B cell (primary cell): Measurements from ENCODE around the gene TMEM9. TPM values are rescaled to one million over a fixed set of nuclear protein-coding genes. Genes with fewer than 3 reads are reported as not detected.

Experiments used
- ATAC-seq: fragments of 200-7000 bp; cut with Tn5 transposase; one replicate; pipeline ENCODE4 v1.10.0; 2021; ENCODE audit warnings: low read depth, mild to moderate bottlenecking, moderate number of reproducible peaks, moderate library complexity
- CTCF ChIA-PET: fragments of 350-600 bp; sonication (Branson Sonifier 250); formaldehyde crosslinking; loops from one replicate; lab custom pipeline; 2021; ENCODE audit warnings: antibody characterized with exemption, inconsistent platforms; lab: Charles Lee
- POLR2A ChIA-PET: fragments of 350-600 bp; sonication (Branson Sonifier 250); formaldehyde crosslinking; loops from one replicate; lab custom pipeline; 2021; ENCODE audit warnings: antibody characterized with exemption; lab: Charles Lee
- DNase-seq: peaks from one replicate; pipeline ENCODE4 v3.0.0; 2013
- H2AFZ ChIP-seq: 2 replicates; pipeline ENCODE4 v1.6.1; 2012; ENCODE audit warnings: mild to moderate bottlenecking, low read depth, low read length; ENCODE audit not compliant: insufficient read depth, poor library complexity, severe bottlenecking
- H3K27ac ChIP-seq, 2 donors: 1 replicate in 1 of 2; 2 replicates in 1 of 2; pipeline ENCODE4 v1.5.1; 2012 to 2013; ENCODE audit warnings: low read length in 2 of 2, mild to moderate bottlenecking in 2 of 2, moderate library complexity in 1 of 2
- H3K27me3 ChIP-seq, 4 experiments: fragments of 200-600 bp in 1 of 4; sonication (generic) in 1 of 4; replicated peaks in 1 of 4; 1 replicate in 2 of 4; 2 replicates in 2 of 4; pipeline versions ENCODE4 v1.6.1 to v1.7.0; 2013 to 2016; ENCODE audit warnings: low read length in 3 of 4, mild to moderate bottlenecking in 2 of 4, mixed read lengths in 1 of 4, moderate library complexity in 1 of 4; ENCODE audit not compliant: insufficient read depth in 4 of 4, control insufficient read depth in 3 of 4; ENCODE audit errors: control extremely low read depth in 1 of 4
- H3K36me3 ChIP-seq, 2 experiments: replicated peaks in 1 of 2; 1 replicate in 1 of 2; 2 replicates in 1 of 2; pipeline versions ENCODE4 v1.6.1 to v1.7.1; 2013; ENCODE audit warnings: low read length in 1 of 2; ENCODE audit not compliant: insufficient read depth in 2 of 2, control insufficient read depth in 1 of 2; ENCODE audit errors: control extremely low read depth in 1 of 2, extremely low read depth in 1 of 2
- H3K4me1 ChIP-seq, 2 donors: fragments of 200-600 bp in 1 of 2; sonication (generic) in 1 of 2; 1 replicate in 1 of 2; 2 replicates in 1 of 2; pipeline versions ENCODE4 v1.5.1 to v1.6.1; 2013 to 2017; ENCODE audit warnings: low read length in 2 of 2; ENCODE audit not compliant: control insufficient read depth in 2 of 2, insufficient read depth in 2 of 2
- H3K4me2 ChIP-seq: replicated peaks from 2 replicates; pipeline ENCODE3; 2012; ENCODE audit warnings: mild to moderate bottlenecking, low read depth, low read length; ENCODE audit not compliant: poor library complexity, severe bottlenecking
- H3K4me3 ChIP-seq, 5 experiments: fragments of 200-600 bp in 1 of 5; sonication (generic) in 1 of 5; 1 replicate in 3 of 5; 2 replicates in 2 of 5; pipeline versions ENCODE4 v1.5.1 to v1.7.0; 2011 to 2016; ENCODE audit warnings: low read length in 4 of 5, mild to moderate bottlenecking in 4 of 5, low read depth in 2 of 5, control low read depth in 1 of 5, moderate library complexity in 1 of 5; ENCODE audit not compliant: insufficient read depth in 1 of 5; ENCODE audit errors: control extremely low read depth in 1 of 5, extremely low read depth in 1 of 5
- H3K79me2 ChIP-seq: fragments of 200-600 bp; sonication (generic); one replicate; pipeline ENCODE4 v1.6.0; 2016; ENCODE audit warnings: low read length; ENCODE audit not compliant: control insufficient read depth, insufficient read depth
- H3K9ac ChIP-seq: fragments of 200-600 bp; sonication (generic); 2 replicates; pipeline ENCODE4 v1.6.1; 2017; ENCODE audit warnings: mild to moderate bottlenecking, low read length, moderate library complexity
- H3K9me3 ChIP-seq, 3 donors: one replicate each; pipeline versions ENCODE4 v1.6.1 to v1.7.1; 2013; ENCODE audit warnings: low read length in 2 of 3; ENCODE audit not compliant: control insufficient read depth in 2 of 3, insufficient read depth in 1 of 3; ENCODE audit errors: control extremely low read depth in 1 of 3
- H4K20me1 ChIP-seq: 2 replicates; pipeline ENCODE4 v1.6.0; 2012; ENCODE audit warnings: mild to moderate bottlenecking, low read length; ENCODE audit not compliant: insufficient read depth, control insufficient read depth, poor library complexity, severe bottlenecking
- H3K27ac Mint-ChIP-seq: one replicate; pipeline ENCODE4 v1.8.0; 2021; ENCODE audit warnings: mixed read lengths
- H3K27me3 Mint-ChIP-seq: one replicate; pipeline ENCODE4 v1.8.0; 2021; ENCODE audit warnings: mixed read lengths
- H3K4me1 Mint-ChIP-seq: one replicate; pipeline ENCODE4 v1.8.0; 2021; ENCODE audit warnings: mixed read lengths
- H3K4me3 Mint-ChIP-seq: one replicate; pipeline ENCODE4 v1.8.0; 2021; ENCODE audit warnings: mixed read lengths
- H3K9me3 Mint-ChIP-seq: one replicate; pipeline ENCODE4 v1.8.0; 2022; ENCODE audit warnings: mixed read lengths; ENCODE audit not compliant: insufficient read depth
- EZH2 ChIP-seq: IDR thresholded peaks from 2 replicates; pipeline ENCODE4 v1.6.1; 2012; ENCODE audit warnings: borderline replicate concordance, low read depth, mild to moderate bottlenecking, moderate library complexity, low read length; ENCODE audit not compliant: insufficient read depth, poor library complexity, severe bottlenecking
- WGBS: methylation state at CpG from one replicate; pipeline ENCODE4 v1.1.5; 2013; ENCODE audit warnings: missing lambda C conversion rate; ENCODE audit not compliant: insufficient coverage; 5-methylcytosine and 5-hydroxymethylcytosine counted together
- intact Hi-C: fragments of 100-400 bp; cut with micrococcal nuclease; formaldehyde crosslinking; loops from one replicate; pipeline ENCODE4 v1.10.0; 2022
- polyA plus RNA-seq: library from polyadenylated mRNA; depleted of rRNA; stranded (reverse); fragments of >200 nt; gene quantifications from 2 replicates; pipeline ENCODE4 v1.2.3, GENCODE V29; 2012
- total RNA-seq, 2 donors: library from RNA; stranded (reverse); fragments of 120-200 nt in 1 of 2; gene quantifications; 1 replicate in 1 of 2; 2 replicates in 1 of 2; pipeline versions ENCODE4 v1.2.3 to v1.2.4, GENCODE V29; 2013 to 2022
- TF ChIP-seq, protein P1 (sequence below): fragments of 200-600 bp; IDR thresholded peaks from one replicate; pipeline ENCODE4 v1.8.0; 2022; ENCODE audit warnings: antibody characterized with exemption, mild to moderate bottlenecking

The TMEM9 gene
- total and polyA plus RNA-seq, 2 donors (not counting 1 experiment from before 2014, with no cell fraction given), result 23.6 to 29.2 TPM

DNA sequence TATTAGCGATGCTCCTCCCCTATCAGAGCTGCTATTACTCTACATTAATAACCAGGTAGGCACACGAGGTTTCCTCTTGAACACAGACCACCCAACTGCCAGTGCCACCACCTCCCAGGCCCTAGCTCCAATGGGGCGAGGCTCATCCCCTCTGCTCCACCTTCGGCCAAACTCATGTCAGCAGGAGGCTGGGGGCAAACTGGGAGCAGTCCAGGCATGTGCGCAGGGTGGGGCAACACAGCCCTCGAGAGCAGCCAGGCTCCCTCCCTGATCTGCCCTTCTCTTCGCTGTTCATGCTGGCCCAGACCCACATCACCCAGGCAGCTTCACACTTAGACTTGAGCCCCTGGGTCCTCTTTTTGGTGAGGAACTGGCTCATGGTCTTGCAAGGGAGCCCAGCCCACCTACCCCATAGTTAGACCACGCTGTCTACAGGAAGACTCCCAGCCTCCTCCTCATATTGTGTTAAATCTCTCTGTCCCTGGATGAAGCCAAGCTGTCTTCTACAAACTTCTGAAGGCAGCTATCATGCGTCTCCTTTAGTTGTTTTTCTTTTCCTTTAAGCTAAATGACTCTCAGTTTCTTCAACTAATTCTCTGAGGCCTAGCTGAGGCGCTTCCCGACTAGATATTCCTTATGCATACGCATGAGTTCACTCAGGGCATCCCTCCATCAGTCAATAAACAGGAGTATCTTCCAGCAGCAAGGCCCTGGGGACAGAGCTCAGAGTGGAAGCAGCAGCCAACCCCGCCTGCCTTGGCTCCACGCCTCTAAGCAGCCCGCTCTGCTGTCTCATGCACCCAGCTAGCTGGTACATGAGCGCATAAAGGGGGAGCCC, 12.0 kb downstream of the TMEM9 start:
- CTCF ChIA-PET, result interaction anchor here (0.8 to 1.2 kb wide), 2 partner anchors 23 to 29 kb away, joined by 3 read pairs; no protein-coding TSS in a partner anchor
- Histone ChIP-seq H2AFZ (no peak overlapping the region), H3K36me3 (peaks cover 0 to 49% of the 10 kb centered on the region in 2 experiments), H4K20me1 (no peaks in the 10 kb centered on the region), H3K4me1 (peaks cover 0 to 6% of the 10 kb centered on the region in 2 donors), H3K27ac (no peak overlapping the region), H3K4me2 (no peak overlapping the region), H3K4me3 (no peak overlapping the region), H3K27me3 (no peaks in the 10 kb centered on the region), H3K79me2 (no peaks in the 10 kb centered on the region), H3K9ac (no peak overlapping the region), H3K9me3 (no peaks in the 10 kb centered on the region)
- H3K27ac Mint-ChIP-seq, result no peak overlapping the region
- no peak for DNase-seq
- peaks cover 4% of the 10 kb centered on the region for H3K4me1 Mint-ChIP-seq
- H3K4me3 Mint-ChIP-seq, result no peak overlapping the region
- TF ChIP-seq, protein P1, sequence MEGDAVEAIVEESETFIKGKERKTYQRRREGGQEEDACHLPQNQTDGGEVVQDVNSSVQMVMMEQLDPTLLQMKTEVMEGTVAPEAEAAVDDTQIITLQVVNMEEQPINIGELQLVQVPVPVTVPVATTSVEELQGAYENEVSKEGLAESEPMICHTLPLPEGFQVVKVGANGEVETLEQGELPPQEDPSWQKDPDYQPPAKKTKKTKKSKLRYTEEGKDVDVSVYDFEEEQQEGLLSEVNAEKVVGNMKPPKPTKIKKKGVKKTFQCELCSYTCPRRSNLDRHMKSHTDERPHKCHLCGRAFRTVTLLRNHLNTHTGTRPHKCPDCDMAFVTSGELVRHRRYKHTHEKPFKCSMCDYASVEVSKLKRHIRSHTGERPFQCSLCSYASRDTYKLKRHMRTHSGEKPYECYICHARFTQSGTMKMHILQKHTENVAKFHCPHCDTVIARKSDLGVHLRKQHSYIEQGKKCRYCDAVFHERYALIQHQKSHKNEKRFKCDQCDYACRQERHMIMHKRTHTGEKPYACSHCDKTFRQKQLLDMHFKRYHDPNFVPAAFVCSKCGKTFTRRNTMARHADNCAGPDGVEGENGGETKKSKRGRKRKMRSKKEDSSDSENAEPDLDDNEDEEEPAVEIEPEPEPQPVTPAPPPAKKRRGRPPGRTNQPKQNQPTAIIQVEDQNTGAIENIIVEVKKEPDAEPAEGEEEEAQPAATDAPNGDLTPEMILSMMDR, result no peak
- no peak for TF ChIP-seq EZH2
- H3K27me3 Mint-ChIP-seq, result no peaks in the 10 kb centered on the region
- WGBS, result 97% methylated on average over 16 of the region's 16 CpGs
- no peaks in the 10 kb centered on the region for H3K9me3 Mint-ChIP-seq
- ATAC-seq, result no peak
- POLR2A ChIA-PET, result no interaction called here
- intact Hi-C loops, result no loop called here

DNA sequence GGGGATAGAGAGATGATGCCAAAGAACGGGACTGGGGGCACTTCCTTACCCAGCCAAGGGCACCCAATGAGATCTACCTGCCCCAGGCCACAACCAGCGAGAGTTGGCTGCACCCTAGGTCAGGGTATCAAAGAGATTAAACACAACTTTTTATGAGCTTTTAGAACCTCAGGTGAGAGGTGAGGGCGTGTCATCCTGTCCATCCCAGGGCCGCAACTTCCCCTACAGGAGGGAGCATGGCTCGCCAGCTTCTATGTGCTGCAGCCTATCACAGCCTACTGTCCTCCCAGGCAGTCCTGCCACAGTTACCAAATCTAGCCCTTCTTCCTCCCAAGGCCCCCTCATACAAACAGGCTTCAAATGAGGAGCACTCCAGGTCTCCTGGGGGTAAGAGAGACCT, 12.9 kb downstream of the TMEM9 start:
- ChIA-PET CTCF (no interaction called here), POLR2A (no interaction called here)
- peaks cover 0 to 46% of the 10 kb centered on the region in 2 experiments for H3K36me3 ChIP-seq

More for the DNA sequence above, 12.9 kb downstream of the TMEM9 start:
- H2AFZ ChIP-seq, result no peak overlapping the region
- no peak overlapping the region for H3K27ac Mint-ChIP-seq
- no peak overlapping the region for H3K4me2 ChIP-seq
- no peak overlapping the region for H3K27ac ChIP-seq
- H3K4me1 Mint-ChIP-seq, result peaks cover 4% of the 10 kb centered on the region
- no peak overlapping the region for H3K9ac ChIP-seq
- H3K4me3 ChIP-seq, result no peak overlapping the region
- intact Hi-C loops, result no loop called here
- H3K4me3 Mint-ChIP-seq, result no peak overlapping the region
- no peak for TF ChIP-seq EZH2
- TF ChIP-seq, protein P1, result no peak
- DNase-seq (no peak), ATAC-seq (no peak)
- H3K27me3 Mint-ChIP-seq, result no peaks in the 10 kb centered on the region
- H3K9me3 ChIP-seq, result no peaks in the 10 kb centered on the region
- H3K27me3 ChIP-seq, result no peaks in the 10 kb centered on the region
- WGBS, result 100% methylated on average over 3 of the region's 5 CpGs
- no peaks in the 10 kb centered on the region for H3K9me3 Mint-ChIP-seq
- H4K20me1 ChIP-seq, result no peaks in the 10 kb centered on the region
- H3K79me2 ChIP-seq, result no peaks in the 10 kb centered on the region
- H3K4me1 ChIP-seq, result peaks cover 0 to 6% of the 10 kb centered on the region in 2 donors
